BLaER1 (cell line): ENCODE data around the gene PPM1H.
"Not testable (repeated sequence)": the region's sequence is repeated elsewhere in the genome, so short reads cannot be mapped to it uniquely, and the experiment has no call there.

Source experiments
- H3K27ac ChIP-seq: shearing (Covaris generic); formaldehyde crosslinking; 2 replicates; pipeline ENCODE4 v1.8.1; 2022
- H3K27me3 ChIP-seq: shearing (Covaris generic); formaldehyde crosslinking; 2 replicates; pipeline ENCODE4 v1.8.1; 2022
- H3K36me3 ChIP-seq: shearing (Covaris generic); formaldehyde crosslinking; 2 replicates; pipeline ENCODE4 v1.8.1; 2022
- H3K4me1 ChIP-seq: shearing (Covaris generic); formaldehyde crosslinking; 2 replicates; pipeline ENCODE4 v1.8.1; 2022
- H3K4me2 ChIP-seq: shearing (Covaris generic); formaldehyde crosslinking; 2 replicates; pipeline ENCODE4 v1.8.1; 2022
- H3K4me3 ChIP-seq: shearing (Covaris generic); formaldehyde crosslinking; 2 replicates; pipeline ENCODE4 v1.8.1; 2022
- H3K9ac ChIP-seq: shearing (Covaris generic); formaldehyde crosslinking; 2 replicates; pipeline ENCODE4 v1.8.1; 2022
- H3K9me3 ChIP-seq: shearing (Covaris generic); formaldehyde crosslinking; 2 replicates; pipeline ENCODE4 v1.8.1; 2022
- H4K20me1 ChIP-seq: shearing (Covaris generic); formaldehyde crosslinking; 2 replicates; pipeline ENCODE4 v1.8.1; 2022
- Cebpa-rat ChIP-seq: shearing (Covaris generic); IDR thresholded peaks from 2 replicates; pipeline ENCODE4 v1.8.1; 2022

The PPM1H gene

GRCh38 chr12:62948123-62948522, 13.2 kb upstream of the PPM1H start:
- no peak for TF ChIP-seq Cebpa-rat
- Histone ChIP-seq H3K9ac (no peak overlapping the region), H3K4me2 (no peak overlapping the region), H3K4me3 (no peak overlapping the region), H3K36me3 (no peaks in the 10 kb centered on the region), H3K27ac (no peak overlapping the region), H3K9me3 (no peaks in the 10 kb centered on the region), H3K4me1 (no peaks in the 10 kb centered on the region), H4K20me1 (no peaks in the 10 kb centered on the region), H3K27me3 (no peaks in the 10 kb centered on the region)

GRCh38 chr12:62947364-62947763, 12.4 kb upstream of the PPM1H start:
- no peaks in the 10 kb centered on the region for H3K4me1 ChIP-seq
- no peak overlapping the region for H3K27ac ChIP-seq
- H4K20me1 ChIP-seq, result no peaks in the 10 kb centered on the region
- no peaks in the 10 kb centered on the region for H3K27me3 ChIP-seq
- no peak overlapping the region for H3K4me3 ChIP-seq
- H3K9ac ChIP-seq, result no peak overlapping the region
- H3K36me3 ChIP-seq, result no peaks in the 10 kb centered on the region
- H3K9me3 ChIP-seq, result no peaks in the 10 kb centered on the region
- H3K4me2 ChIP-seq, result no peak overlapping the region
- TF ChIP-seq Cebpa-rat, result no peak

GRCh38 chr12:62943779-62944395, 8.9 kb upstream of the PPM1H start:
- H3K4me3 ChIP-seq, result no peak overlapping the region
- H3K4me1 ChIP-seq, result no peaks in the 10 kb centered on the region
- H3K27me3 ChIP-seq, result no peaks in the 10 kb centered on the region
- TF ChIP-seq Cebpa-rat, result no peak
- no peak overlapping the region for H3K4me2 ChIP-seq
- no peaks in the 10 kb centered on the region for H4K20me1 ChIP-seq
- H3K36me3 ChIP-seq, result no peaks in the 10 kb centered on the region
- H3K9me3 ChIP-seq, result no peaks in the 10 kb centered on the region
- H3K9ac ChIP-seq, result no peak overlapping the region
- H3K27ac ChIP-seq, result no peak overlapping the region

- not testable (repeated sequence) for H3K4me1 ChIP-seq, H3K9me3 ChIP-seq, H3K4me3 ChIP-seq, H3K27me3 ChIP-seq, H3K36me3 ChIP-seq, H4K20me1 ChIP-seq, H3K9ac ChIP-seq, H3K4me2 ChIP-seq, H3K27ac ChIP-seq
These were observed 7.4 kb upstream of the PPM1H start for GRCh38 chr12:62942316-62942715.

GRCh38 chr12:62934239-62934798, 631 bp downstream of the PPM1H start:
- Histone ChIP-seq H4K20me1 (no peaks in the 10 kb centered on the region), H3K4me2 (peak overlapping the region; percentile 94), H3K27ac (peak overlapping the region; percentile 67), H3K9me3 (no peaks in the 10 kb centered on the region), H3K36me3 (no peaks in the 10 kb centered on the region), H3K4me3 (peak overlapping the region; percentile 79), H3K9ac (peak overlapping the region; percentile 75), H3K4me1 (peaks cover 44% of the 10 kb centered on the region), H3K27me3 (no peaks in the 10 kb centered on the region; the same call in 1 of the 2 replicates)
- no peak for TF ChIP-seq Cebpa-rat

- Histone ChIP-seq H3K36me3 (no peaks in the 10 kb centered on the region), H3K27me3 (no peaks in the 10 kb centered on the region; the same call in 1 of the 2 replicates), H3K9ac (peak overlapping the region; percentile 75)
These were observed 1.2 kb downstream of the PPM1H start for GRCh38 chr12:62933602-62934238.

GRCh38 chr12:62933220-62933601, 1.7 kb downstream of the PPM1H start:
- peak overlapping the region; percentile 94 for H3K4me2 ChIP-seq
- TF ChIP-seq Cebpa-rat, result no peak
- no peaks in the 10 kb centered on the region; the same call in 1 of the 2 replicates for H3K27me3 ChIP-seq
- H3K36me3 ChIP-seq, result no peaks in the 10 kb centered on the region
- peaks cover 44% of the 10 kb centered on the region for H3K4me1 ChIP-seq
- H3K9me3 ChIP-seq, result no peaks in the 10 kb centered on the region
- peak overlapping the region; percentile 79 for H3K4me3 ChIP-seq
- H3K27ac ChIP-seq, result no peak overlapping the region
- no peak overlapping the region for H3K9ac ChIP-seq
- H4K20me1 ChIP-seq, result no peaks in the 10 kb centered on the region

More at GRCh38 chr12:62933602-62934238, 1.2 kb downstream of the PPM1H start:
- H3K4me1 ChIP-seq, result peaks cover 44% of the 10 kb centered on the region
- H3K4me3 ChIP-seq, result peak overlapping the region; percentile 79
- TF ChIP-seq Cebpa-rat, result no peak
- peak overlapping the region; percentile 94 for H3K4me2 ChIP-seq
- H3K27ac ChIP-seq, result peak overlapping the region; percentile 67; the same call in 1 of the 2 replicates
- H4K20me1 ChIP-seq, result no peaks in the 10 kb centered on the region
- H3K9me3 ChIP-seq, result no peaks in the 10 kb centered on the region

- no peak overlapping the region for H3K27ac ChIP-seq
- no peaks in the 10 kb centered on the region for H3K9me3 ChIP-seq
- no peak for TF ChIP-seq Cebpa-rat
- H3K4me2 ChIP-seq, result peak overlapping the region; percentile 50
- H3K4me1 ChIP-seq, result peaks cover 44% of the 10 kb centered on the region
- no peaks in the 10 kb centered on the region for H3K36me3 ChIP-seq
- H4K20me1 ChIP-seq, result no peaks in the 10 kb centered on the region
- no peaks in the 10 kb centered on the region; the same call in 1 of the 2 replicates for H3K27me3 ChIP-seq
- no peak overlapping the region for H3K4me3 ChIP-seq
- H3K9ac ChIP-seq, result no peak overlapping the region
These were observed 3.5 kb downstream of the PPM1H start for GRCh38 chr12:62931477-62931876.

GRCh38 chr12:62930546-62931425, 4.2 kb downstream of the PPM1H start:
- no peak overlapping the region for H3K27ac ChIP-seq
- no peak overlapping the region for H3K9ac ChIP-seq
- no peaks in the 10 kb centered on the region for H4K20me1 ChIP-seq
- H3K36me3 ChIP-seq, result no peaks in the 10 kb centered on the region
- H3K4me1 ChIP-seq, result peaks cover 44% of the 10 kb centered on the region
- no peak for TF ChIP-seq Cebpa-rat
- H3K4me2 ChIP-seq, result peak overlapping the region; percentile 50
- no peaks in the 10 kb centered on the region for H3K9me3 ChIP-seq
- no peak overlapping the region for H3K4me3 ChIP-seq
- no peaks in the 10 kb centered on the region; the same call in 1 of the 2 replicates for H3K27me3 ChIP-seq
